Transverse colon (tissue), 4 donors: ENCODE measurements around the gene DMRT2.

Source experiments
- POLR2A ChIP-seq: fragments of 450-650 bp; IDR thresholded peaks from one replicate; pipeline ENCODE4 v1.6.1; 2016; ENCODE audit warnings: antibody characterized with exemption, mild to moderate bottlenecking, moderate library complexity
- POLR2AphosphoS5 ChIP-seq, 3 donors: sonication (generic); formaldehyde crosslinking; IDR thresholded peaks; one replicate each; pipeline ENCODE4 v1.6.1; 2016; ENCODE audit warnings: antibody characterized with exemption in 3 of 3
- TF ChIP-seq, protein P1 (sequence below), 5 experiments: fragments of 200-600 bp in 3 of 5; fragments of 450-650 bp in 2 of 5; sonication (generic) in 3 of 5; IDR thresholded peaks; 1 replicate in 2 of 5; 2 replicates in 3 of 5; pipeline ENCODE4 v1.5.1; 2016 to 2017; ENCODE audit warnings: antibody characterized with exemption in 5 of 5, inconsistent platforms in 3 of 5, mild to moderate bottlenecking in 2 of 5, moderate library complexity in 1 of 5

DNA sequence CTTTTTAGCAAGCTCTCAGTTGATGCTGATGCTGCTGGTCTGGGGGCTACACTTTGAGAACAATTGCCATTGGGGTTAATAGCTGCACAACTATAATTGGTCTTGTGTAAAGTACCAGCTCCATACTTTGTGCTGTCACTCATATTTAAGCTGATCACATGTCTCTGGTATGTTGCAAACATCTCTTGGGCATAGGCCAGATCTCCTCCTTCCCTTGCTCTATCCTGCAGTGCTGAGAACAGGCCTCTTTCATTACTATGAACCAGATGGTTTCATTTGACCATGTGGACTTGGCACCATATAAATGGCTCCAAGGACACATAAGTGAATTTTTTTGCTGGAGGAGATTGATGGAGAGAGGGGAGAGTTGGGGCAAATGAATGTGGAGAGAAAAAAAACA lies 48.4 kb downstream of the DMRT2 start:
- TF ChIP-seq, protein P1, sequence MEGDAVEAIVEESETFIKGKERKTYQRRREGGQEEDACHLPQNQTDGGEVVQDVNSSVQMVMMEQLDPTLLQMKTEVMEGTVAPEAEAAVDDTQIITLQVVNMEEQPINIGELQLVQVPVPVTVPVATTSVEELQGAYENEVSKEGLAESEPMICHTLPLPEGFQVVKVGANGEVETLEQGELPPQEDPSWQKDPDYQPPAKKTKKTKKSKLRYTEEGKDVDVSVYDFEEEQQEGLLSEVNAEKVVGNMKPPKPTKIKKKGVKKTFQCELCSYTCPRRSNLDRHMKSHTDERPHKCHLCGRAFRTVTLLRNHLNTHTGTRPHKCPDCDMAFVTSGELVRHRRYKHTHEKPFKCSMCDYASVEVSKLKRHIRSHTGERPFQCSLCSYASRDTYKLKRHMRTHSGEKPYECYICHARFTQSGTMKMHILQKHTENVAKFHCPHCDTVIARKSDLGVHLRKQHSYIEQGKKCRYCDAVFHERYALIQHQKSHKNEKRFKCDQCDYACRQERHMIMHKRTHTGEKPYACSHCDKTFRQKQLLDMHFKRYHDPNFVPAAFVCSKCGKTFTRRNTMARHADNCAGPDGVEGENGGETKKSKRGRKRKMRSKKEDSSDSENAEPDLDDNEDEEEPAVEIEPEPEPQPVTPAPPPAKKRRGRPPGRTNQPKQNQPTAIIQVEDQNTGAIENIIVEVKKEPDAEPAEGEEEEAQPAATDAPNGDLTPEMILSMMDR (IDR thresholded peaks at IDR 0.05): no peak
- TF ChIP-seq POLR2AphosphoS5 (IDR thresholded peaks at IDR 0.05) (no peak), POLR2A (no peak)
